Germinal center (tissue), 1 donor: ENCODE data around the gene RASGRF1.
"Not testable (repeated sequence)": the region's sequence is repeated elsewhere in the genome, so short reads cannot be mapped to it uniquely, and the experiment has no call there.

Experiments used
- DNase-seq: peaks from one replicate; pipeline ENCODE4 v3.0.0; 2012; ENCODE audit warnings: mixed read lengths, low spot score

RASGRF1 gene

GRCh38 chr15:79090487-79091203, at the start of gene RASGRF1:
RASGRF1 (minus strand) TSS chr15:79090780; CDS start chr15:79090498, 282 bp downstream.
- no peak for DNase-seq

GRCh38 chr15:79136434-79137046, 46.0 kb upstream of the RASGRF1 start:
- no peak for DNase-seq

GRCh38 chr15:79133309-79133708, 42.7 kb upstream of the RASGRF1 start:
- DNase-seq, result no peak

- DNase-seq, result no peak
These were observed 42.2 kb upstream of the RASGRF1 start for GRCh38 chr15:79132770-79133169.

GRCh38 chr15:79132361-79132760, 41.8 kb upstream of the RASGRF1 start:
- no peak for DNase-seq

GRCh38 chr15:79130535-79131130, 40.1 kb upstream of the RASGRF1 start:
- peak; percentile 15 for DNase-seq

GRCh38 chr15:79129235-79129634, 38.7 kb upstream of the RASGRF1 start:
- DNase-seq, result no peak

GRCh38 chr15:79128556-79128955, 38.0 kb upstream of the RASGRF1 start:
- no peak for DNase-seq

GRCh38 chr15:79124388-79124787, 33.8 kb upstream of the RASGRF1 start:
- DNase-seq, result no peak

- DNase-seq, result no peak
These were observed 32.4 kb upstream of the RASGRF1 start for GRCh38 chr15:79122991-79123390.

- no peak for DNase-seq
These were observed 31.8 kb upstream of the RASGRF1 start for GRCh38 chr15:79122391-79122790.

GRCh38 chr15:79121571-79121970, 31.0 kb upstream of the RASGRF1 start:
- DNase-seq, result no peak

- DNase-seq, result no peak
These were observed 27.0 kb upstream of the RASGRF1 start for GRCh38 chr15:79117442-79118204.

- no peak for DNase-seq
These were observed 26.2 kb upstream of the RASGRF1 start for GRCh38 chr15:79116771-79117170.

- DNase-seq, result no peak
These were observed 25.5 kb upstream of the RASGRF1 start for GRCh38 chr15:79115986-79116665.

- no peak for DNase-seq
These were observed 23.3 kb upstream of the RASGRF1 start for GRCh38 chr15:79113831-79114230.

GRCh38 chr15:79111404-79111803, 20.8 kb upstream of the RASGRF1 start:
- DNase-seq, result not testable (repeated sequence)

- no peak for DNase-seq
These were observed 14.6 kb upstream of the RASGRF1 start for GRCh38 chr15:79105141-79105540.

- no peak for DNase-seq
These were observed 12.0 kb upstream of the RASGRF1 start for GRCh38 chr15:79102595-79102994.

- no peak for DNase-seq
These were observed 11.4 kb upstream of the RASGRF1 start for GRCh38 chr15:79101866-79102581.

- no peak for DNase-seq
These were observed 9.1 kb upstream of the RASGRF1 start for GRCh38 chr15:79099692-79100091.
